ENCODE measurements around the gene CDKN2A. TPM values are rescaled to one million over a fixed set of nuclear protein-coding genes. Genes with fewer than 3 reads are reported as not detected.

CDKN2A gene
- total RNA-seq, 4 donors from 2014 or later: 0.65 to 1.00 TPM; not detected in 2

DNA sequence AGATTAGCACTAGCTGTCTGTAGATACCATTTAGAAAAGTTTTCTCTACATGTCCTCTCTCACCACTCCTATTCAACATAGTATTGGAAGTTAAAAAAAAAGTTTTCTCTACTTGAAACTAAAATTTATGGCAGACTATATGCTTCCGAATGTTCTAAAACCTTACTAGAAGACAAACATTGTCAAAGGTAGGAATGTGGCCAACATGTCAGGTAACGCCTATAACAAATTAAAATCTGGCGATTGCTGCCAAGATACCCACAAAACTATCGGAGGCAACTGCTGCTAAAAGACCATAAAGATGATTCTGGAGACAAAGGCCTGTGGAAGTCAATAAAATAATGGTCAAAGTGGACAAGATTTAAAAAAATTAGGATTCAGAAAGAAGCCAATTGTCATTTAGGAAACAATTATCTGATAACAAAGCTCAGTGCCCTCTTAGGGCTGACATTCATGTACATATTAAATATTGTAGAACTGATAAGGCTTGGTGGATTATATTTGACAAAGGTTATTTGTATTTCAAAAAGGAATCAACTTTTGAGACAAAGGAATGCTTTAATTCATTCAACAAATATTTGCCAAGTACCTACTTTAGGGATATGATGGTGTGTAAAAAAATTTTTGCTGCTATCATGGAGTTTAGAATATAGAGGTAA is 52.7 kb downstream of the CDKN2A start:
- H3K36me3 ChIP-seq: no peaks in the 10 kb centered on the region
- intact Hi-C loops (cut with DNase I; ENCODE audit: low total_unique reads): no loop called here
- no peaks in the 10 kb centered on the region for H3K4me1 ChIP-seq
- ATAC-seq (no peak), DNase-seq (no peak)
- TF ChIP-seq POLR2A (IDR thresholded peaks at IDR 0.05): no peak
- TF ChIP-seq, protein P1, sequence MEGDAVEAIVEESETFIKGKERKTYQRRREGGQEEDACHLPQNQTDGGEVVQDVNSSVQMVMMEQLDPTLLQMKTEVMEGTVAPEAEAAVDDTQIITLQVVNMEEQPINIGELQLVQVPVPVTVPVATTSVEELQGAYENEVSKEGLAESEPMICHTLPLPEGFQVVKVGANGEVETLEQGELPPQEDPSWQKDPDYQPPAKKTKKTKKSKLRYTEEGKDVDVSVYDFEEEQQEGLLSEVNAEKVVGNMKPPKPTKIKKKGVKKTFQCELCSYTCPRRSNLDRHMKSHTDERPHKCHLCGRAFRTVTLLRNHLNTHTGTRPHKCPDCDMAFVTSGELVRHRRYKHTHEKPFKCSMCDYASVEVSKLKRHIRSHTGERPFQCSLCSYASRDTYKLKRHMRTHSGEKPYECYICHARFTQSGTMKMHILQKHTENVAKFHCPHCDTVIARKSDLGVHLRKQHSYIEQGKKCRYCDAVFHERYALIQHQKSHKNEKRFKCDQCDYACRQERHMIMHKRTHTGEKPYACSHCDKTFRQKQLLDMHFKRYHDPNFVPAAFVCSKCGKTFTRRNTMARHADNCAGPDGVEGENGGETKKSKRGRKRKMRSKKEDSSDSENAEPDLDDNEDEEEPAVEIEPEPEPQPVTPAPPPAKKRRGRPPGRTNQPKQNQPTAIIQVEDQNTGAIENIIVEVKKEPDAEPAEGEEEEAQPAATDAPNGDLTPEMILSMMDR (IDR thresholded peaks at IDR 0.05 in 4 of 5, conservative IDR thresholded peaks at IDR 0.05 in 1 of 5): no peak
- no peaks in the 10 kb centered on the region for H3K9me3 ChIP-seq
- no peak overlapping the region for H3K4me3 ChIP-seq
- H3K27ac ChIP-seq: no peak overlapping the region
- in situ Hi-C loops (cut with MboI; ENCODE audit: low sequenced_read_pairs in 4 of 4): no loop called here
- no peaks in the 10 kb centered on the region for H3K27me3 ChIP-seq

DNA sequence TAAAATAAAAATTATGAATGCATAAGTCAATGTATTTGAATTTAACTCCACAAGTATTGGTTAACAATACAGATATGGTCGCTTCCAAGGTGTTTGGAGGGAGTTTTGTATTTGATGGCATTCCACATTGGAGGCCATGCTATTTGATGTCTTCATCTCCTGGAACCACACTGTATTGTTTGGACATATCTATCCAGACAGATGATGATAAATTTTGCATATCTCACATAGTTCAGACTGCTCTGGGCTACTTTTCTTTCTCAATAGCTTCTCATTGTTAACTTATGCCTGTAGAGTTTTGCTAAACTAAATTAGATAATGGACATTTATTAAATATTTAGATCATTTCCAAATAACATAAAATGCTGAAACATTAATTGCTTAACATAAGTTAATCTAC is 58.0 kb downstream of the CDKN2A start:
- H3K9me3 ChIP-seq: no peaks in the 10 kb centered on the region
- ATAC-seq (no peak), DNase-seq (no peak)
- H3K4me1 ChIP-seq: no peaks in the 10 kb centered on the region
- H3K27me3 ChIP-seq: no peaks in the 10 kb centered on the region
- in situ Hi-C loops (cut with MboI; ENCODE audit: low sequenced_read_pairs in 4 of 4) (no loop called here), intact Hi-C loops (cut with DNase I; ENCODE audit: low total_unique reads) (no loop called here)
- TF ChIP-seq POLR2A (IDR thresholded peaks at IDR 0.05): no peak
- TF ChIP-seq, protein P1 (IDR thresholded peaks at IDR 0.05 in 4 of 5, conservative IDR thresholded peaks at IDR 0.05 in 1 of 5): no peak
- H3K27ac ChIP-seq: no peak overlapping the region
- H3K36me3 ChIP-seq: peaks cover 0 to 2% of the 10 kb centered on the region in 2 donors
- H3K4me3 ChIP-seq: no peak overlapping the region

DNA sequence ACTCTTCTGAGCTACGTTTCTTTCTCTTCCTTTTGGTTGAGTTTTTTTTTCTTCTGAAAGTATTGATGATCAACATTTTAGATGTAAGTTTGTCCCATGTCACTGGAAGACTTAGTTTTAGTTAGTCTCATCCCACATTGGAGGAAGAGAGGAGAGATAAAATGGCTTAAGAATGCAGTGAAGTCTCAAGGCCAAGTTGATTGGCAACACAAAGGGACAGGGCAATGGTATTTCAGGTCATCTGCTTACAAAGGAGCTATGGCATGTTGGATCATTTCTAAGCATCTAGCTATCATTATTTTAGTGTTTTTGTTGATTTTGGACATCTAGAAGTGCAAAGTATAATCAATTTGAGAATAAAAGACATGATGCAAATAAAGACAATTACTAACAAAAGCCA is 58.6 kb downstream of the CDKN2A start:
- Histone ChIP-seq H3K9me3 (no peaks in the 10 kb centered on the region), H3K4me3 (no peak overlapping the region), H3K27ac (no peak overlapping the region), H3K36me3 (peaks cover 0 to 6% of the 10 kb centered on the region in 2 donors), H3K27me3 (no peaks in the 10 kb centered on the region), H3K4me1 (no peaks in the 10 kb centered on the region)
- DNase-seq (no peak), ATAC-seq (no peak)
- in situ Hi-C loops (cut with MboI; ENCODE audit: low sequenced_read_pairs in 4 of 4) (no loop called here), intact Hi-C loops (cut with DNase I; ENCODE audit: low total_unique reads) (no loop called here)
- TF ChIP-seq POLR2A (IDR thresholded peaks at IDR 0.05): no peak
- TF ChIP-seq, protein P1 (IDR thresholded peaks at IDR 0.05 in 4 of 5, conservative IDR thresholded peaks at IDR 0.05 in 1 of 5): no peak

DNA sequence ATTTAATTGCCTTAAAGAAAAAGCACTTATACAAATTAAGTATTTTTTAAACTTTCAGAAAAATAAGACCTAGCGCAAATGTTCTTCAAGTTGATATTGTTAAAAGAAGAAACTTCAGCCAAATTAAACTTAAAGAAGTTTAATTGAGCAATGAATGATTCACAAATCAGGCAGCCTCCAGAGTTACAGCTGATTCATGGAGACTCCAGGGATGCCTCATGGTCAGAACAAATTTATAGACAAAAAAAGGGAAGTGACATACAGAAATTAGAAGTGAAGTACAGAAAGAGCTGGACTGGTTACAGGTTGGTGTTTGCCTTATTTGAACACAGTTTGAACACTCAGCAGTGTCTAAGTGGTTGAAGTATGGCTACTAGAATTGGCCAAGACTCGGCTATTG is 60.3 kb downstream of the CDKN2A start:
- Histone ChIP-seq H3K27me3 (no peaks in the 10 kb centered on the region), H3K4me3 (no peak overlapping the region), H3K27ac (no peak overlapping the region), H3K9me3 (no peaks in the 10 kb centered on the region), H3K36me3 (peaks cover 0 to 6% of the 10 kb centered on the region in 2 donors), H3K4me1 (no peaks in the 10 kb centered on the region)
- in situ Hi-C loops (cut with MboI; ENCODE audit: low sequenced_read_pairs in 4 of 4) (no loop called here), intact Hi-C loops (cut with DNase I; ENCODE audit: low total_unique reads) (no loop called here)
- DNase-seq: no peak
- TF ChIP-seq POLR2A (IDR thresholded peaks at IDR 0.05): no peak
- TF ChIP-seq, protein P1 (IDR thresholded peaks at IDR 0.05 in 4 of 5, conservative IDR thresholded peaks at IDR 0.05 in 1 of 5): no peak
- no peak for ATAC-seq

DNA sequence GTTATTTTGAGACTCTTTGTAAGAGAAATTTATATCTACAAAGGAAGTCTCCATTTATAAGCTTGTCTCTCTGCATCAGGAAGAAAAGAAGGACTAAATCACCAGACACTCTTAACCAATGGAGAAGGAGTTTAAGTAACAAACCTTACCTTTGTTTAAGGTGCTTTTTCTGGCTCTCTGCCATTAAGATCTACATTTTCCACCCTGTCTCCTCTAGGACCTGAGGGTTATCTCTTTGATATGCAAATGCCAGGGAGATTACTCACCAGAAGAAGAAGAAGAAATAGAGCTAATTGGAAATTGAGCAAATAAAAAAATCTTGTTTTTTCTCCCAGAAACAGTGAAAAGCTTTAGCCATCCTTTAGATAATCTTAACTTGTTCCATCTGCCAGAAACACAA is 60.9 kb downstream of the CDKN2A start:
- no peak for ATAC-seq
- Histone ChIP-seq H3K27me3 (no peaks in the 10 kb centered on the region), H3K36me3 (peaks cover 0 to 6% of the 10 kb centered on the region in 2 donors), H3K4me3 (no peak overlapping the region), H3K27ac (no peak overlapping the region), H3K9me3 (no peaks in the 10 kb centered on the region), H3K4me1 (no peaks in the 10 kb centered on the region)
- in situ Hi-C loops (cut with MboI; ENCODE audit: low sequenced_read_pairs in 4 of 4) (no loop called here), intact Hi-C loops (cut with DNase I; ENCODE audit: low total_unique reads) (no loop called here)
- DNase-seq: no peak
- TF ChIP-seq POLR2A (IDR thresholded peaks at IDR 0.05): no peak
- TF ChIP-seq, protein P1 (IDR thresholded peaks at IDR 0.05 in 4 of 5, conservative IDR thresholded peaks at IDR 0.05 in 1 of 5): no peak

Data from gastrocnemius medialis (tissue), 4 donors.